ENCODE data around the gene GNL3. TPM values are rescaled to one million over a fixed set of nuclear protein-coding genes. Genes with fewer than 3 reads are reported as not detected.
"Not testable (repeated sequence)": the region's sequence is repeated elsewhere in the genome, so short reads cannot be mapped to it uniquely, and the experiment has no call there.

Gene GNL3
- total RNA-seq, 1 donor from 2014 or later, result 128 TPM

GRCh38 chr3:52655895-52656294 lies 29.9 kb upstream of the GNL3 start:
- no peak for TF ChIP-seq CTCF (conservative IDR thresholded peaks at IDR 0.05; ENCODE audit: low read depth, low read length)
- no peak for DNase-seq (ENCODE audit: low read depth)
- no peak overlapping the region for H3K4me3 ChIP-seq (ENCODE audit: low read depth, low read length)

GRCh38 chr3:52660046-52660445 lies 25.8 kb upstream of the GNL3 start:
- DNase-seq (ENCODE audit: low read depth), result no peak
- TF ChIP-seq CTCF (conservative IDR thresholded peaks at IDR 0.05; ENCODE audit: low read depth, low read length), result no peak
- H3K4me3 ChIP-seq (ENCODE audit: low read depth, low read length), result no peak overlapping the region

- H3K4me3 ChIP-seq (ENCODE audit: low read depth, low read length), result no peak overlapping the region
- TF ChIP-seq CTCF (conservative IDR thresholded peaks at IDR 0.05; ENCODE audit: low read depth, low read length), result no peak
- DNase-seq (ENCODE audit: low read depth), result no peak
Observed at GRCh38 chr3:52663098-52663497, 22.7 kb upstream of the GNL3 start.

- no peak overlapping the region for H3K4me3 ChIP-seq (ENCODE audit: low read depth, low read length)
- no peak for TF ChIP-seq CTCF (conservative IDR thresholded peaks at IDR 0.05; ENCODE audit: low read depth, low read length)
- peak; percentile 100 for DNase-seq (ENCODE audit: low read depth)
Observed at GRCh38 chr3:52670621-52671521, 15.0 kb upstream of the GNL3 start.

- TF ChIP-seq CTCF (conservative IDR thresholded peaks at IDR 0.05; ENCODE audit: low read depth, low read length), result no peak
- H3K4me3 ChIP-seq (ENCODE audit: low read depth, low read length), result no peak overlapping the region
- DNase-seq (ENCODE audit: low read depth), result no peak
Observed at GRCh38 chr3:52671676-52672075, 14.2 kb upstream of the GNL3 start.

GRCh38 chr3:52676201-52676600 lies 9.6 kb upstream of the GNL3 start:
- not testable (repeated sequence) for H3K4me3 ChIP-seq (ENCODE audit: low read depth, low read length); DNase-seq (ENCODE audit: low read depth)

GRCh38 chr3:52678265-52679198 lies 7.3 kb upstream of the GNL3 start:
- H3K4me3 ChIP-seq (ENCODE audit: low read depth, low read length), result no peak overlapping the region
- TF ChIP-seq CTCF (conservative IDR thresholded peaks at IDR 0.05; ENCODE audit: low read depth, low read length), result no peak
- DNase-seq (ENCODE audit: low read depth), result no peak

All from epithelial cell of proximal tubule (primary cell).